GM21515 (cell line): ENCODE measurements around the gene ANGPTL5.
"Not testable (repeated sequence)": the region's sequence is repeated elsewhere in the genome, so short reads cannot be mapped to it uniquely, and the experiment has no call there.

Source experiments
- ATAC-seq: cut with Tn5 transposase; IDR thresholded peaks from one replicate; pipeline ENCODE4 v1.9.1; 2021; ENCODE audit not compliant: unreplicated experiment

Gene ANGPTL5

DNA sequence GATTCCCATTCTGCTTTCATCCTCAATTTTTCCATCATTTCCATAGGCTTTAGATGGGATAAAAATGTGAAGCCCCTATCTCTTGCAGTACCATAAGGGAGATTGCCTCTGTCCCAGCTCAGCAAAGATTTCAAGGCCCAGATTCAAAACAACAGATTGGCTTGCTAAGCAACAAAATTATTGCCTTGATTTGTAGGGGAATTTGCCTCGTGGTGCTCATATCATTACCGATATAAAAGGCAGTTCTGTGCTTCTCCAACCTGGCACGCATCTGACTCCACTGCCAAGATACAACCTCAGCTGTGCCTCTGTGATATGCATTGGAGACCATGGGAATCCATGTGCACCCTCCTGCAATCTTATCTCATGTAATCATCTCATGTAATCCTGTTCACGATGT, 26.6 kb downstream of the ANGPTL5 start:
- ATAC-seq = no peak

DNA sequence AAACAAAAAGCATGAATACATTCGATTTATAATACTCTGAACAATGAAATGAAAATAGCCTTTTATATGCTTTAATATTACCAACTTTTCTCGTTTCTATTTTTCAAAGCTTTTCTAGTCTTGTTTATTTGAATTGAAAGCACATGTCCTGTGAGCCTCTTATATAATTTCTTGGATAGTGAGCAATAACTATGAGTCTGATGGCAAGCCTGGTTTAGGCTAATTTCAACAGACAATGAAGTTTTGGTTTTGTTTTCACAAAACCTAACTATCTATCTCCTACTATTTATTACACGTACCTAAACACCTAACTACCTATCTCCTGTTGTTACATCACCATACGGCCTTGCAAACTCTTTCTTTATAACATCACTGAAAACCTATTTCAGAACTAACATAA, 30.7 kb downstream of the ANGPTL5 start:
- ATAC-seq = no peak

DNA sequence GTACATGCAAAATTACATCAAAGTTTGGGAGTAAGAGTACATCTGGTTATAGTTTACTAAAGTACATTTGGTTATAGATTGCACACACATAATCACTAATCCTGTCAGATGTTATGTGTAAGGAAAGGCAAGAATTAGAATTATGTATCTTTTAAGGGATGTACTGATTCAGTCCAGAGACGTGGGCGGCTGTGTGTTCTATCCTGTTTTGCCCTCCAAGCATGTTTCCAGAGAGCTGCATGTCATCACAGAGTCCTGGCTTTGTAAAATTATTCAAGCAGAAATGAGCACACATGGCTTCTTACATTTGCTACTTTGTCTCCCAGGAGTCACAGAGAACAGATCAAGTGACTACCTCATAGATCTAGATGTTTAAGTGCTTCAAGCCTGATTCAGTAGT, 34.7 kb downstream of the ANGPTL5 start:
- no peak for ATAC-seq

DNA sequence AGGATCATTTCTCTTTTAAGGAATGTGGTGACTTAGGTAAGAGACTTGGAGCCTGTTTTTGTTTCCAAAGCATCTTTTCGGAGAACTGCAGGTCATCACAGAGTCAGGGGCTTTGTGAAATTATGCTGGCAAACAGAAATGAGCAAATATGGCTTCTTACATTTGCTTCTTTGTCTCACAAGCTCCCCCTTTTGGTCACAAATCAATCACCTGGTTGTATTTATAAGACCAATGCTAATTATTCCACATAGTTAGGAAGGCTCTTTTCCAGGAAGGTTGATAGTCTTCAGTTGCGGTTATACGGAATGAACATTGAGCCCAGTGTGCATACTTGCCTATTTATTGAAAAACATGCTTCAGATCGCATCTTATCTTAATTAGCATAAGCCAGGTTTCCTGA, 36.1 kb downstream of the ANGPTL5 start:
- ATAC-seq = no peak

DNA sequence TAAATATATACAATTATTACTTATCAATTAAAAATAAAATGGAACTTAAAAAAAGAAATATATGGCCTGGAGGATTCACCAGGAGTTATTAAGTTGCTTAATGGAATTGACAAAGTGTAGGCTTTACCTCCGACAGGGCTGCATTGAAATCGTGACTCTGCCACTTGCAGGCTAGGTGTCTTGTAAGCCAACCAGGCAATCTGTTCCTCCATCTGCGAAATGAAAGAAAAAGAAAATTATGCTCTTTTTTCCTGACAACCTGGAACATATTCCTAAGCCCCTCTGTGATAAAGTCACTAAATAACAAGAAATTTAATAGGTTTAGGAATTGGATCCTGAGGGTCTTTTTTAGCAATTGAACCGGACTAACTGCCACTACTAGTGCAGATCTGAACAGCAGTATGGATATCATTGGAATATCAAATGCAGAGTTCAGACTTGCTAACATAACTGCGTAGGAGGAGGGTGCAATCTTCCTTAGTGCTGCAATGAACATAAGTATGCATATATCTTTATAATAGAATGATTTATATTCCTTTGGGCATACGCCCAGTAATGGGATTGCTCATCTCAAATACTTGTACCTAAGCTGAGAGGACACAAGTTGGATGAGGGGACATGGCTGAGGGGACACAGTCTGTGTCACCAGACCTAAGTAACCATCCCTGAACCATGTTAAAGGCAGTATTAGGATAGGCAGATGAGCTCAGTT, 44.0 kb downstream of the ANGPTL5 start:
- ATAC-seq = no peak

DNA sequence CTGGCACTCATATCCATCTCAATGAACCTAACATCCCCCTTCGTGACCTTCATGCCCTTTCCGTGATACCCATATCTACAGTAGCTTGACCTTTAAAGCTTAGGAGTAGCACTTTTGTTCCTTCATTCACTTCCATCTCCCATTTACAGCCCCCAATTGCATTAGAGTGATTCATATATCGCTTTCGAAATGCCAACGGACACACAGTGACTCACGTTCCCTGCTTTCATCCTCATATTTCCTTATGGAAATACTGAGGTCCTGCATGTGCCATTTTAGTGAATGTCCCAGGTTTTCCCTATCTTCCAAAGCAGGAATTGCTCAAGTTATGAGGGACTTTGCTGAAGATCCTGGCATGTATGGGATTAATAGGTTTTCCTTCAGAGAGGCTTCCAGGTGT, 45.8 kb downstream of the ANGPTL5 start:
- no peak for ATAC-seq

DNA sequence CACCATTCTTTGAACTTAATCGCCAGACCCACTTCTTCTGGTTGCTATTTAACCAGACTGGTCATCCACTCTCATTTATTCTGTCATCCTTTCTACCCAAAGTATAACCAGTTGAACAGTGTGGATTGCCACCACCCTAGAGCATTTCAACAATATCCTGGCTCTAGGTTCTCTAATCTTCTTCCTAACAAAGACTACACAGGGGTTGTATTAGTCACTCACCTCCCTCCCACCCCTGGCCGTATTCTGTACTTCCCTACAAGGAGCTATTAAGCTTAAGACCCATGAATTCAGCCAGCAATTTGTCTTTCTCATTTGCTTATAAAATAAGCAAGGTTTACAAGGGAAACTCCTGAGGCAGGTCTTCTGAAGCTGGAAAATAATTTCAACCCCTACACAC, 48.4 kb downstream of the ANGPTL5 start:
- no peak for ATAC-seq

DNA sequence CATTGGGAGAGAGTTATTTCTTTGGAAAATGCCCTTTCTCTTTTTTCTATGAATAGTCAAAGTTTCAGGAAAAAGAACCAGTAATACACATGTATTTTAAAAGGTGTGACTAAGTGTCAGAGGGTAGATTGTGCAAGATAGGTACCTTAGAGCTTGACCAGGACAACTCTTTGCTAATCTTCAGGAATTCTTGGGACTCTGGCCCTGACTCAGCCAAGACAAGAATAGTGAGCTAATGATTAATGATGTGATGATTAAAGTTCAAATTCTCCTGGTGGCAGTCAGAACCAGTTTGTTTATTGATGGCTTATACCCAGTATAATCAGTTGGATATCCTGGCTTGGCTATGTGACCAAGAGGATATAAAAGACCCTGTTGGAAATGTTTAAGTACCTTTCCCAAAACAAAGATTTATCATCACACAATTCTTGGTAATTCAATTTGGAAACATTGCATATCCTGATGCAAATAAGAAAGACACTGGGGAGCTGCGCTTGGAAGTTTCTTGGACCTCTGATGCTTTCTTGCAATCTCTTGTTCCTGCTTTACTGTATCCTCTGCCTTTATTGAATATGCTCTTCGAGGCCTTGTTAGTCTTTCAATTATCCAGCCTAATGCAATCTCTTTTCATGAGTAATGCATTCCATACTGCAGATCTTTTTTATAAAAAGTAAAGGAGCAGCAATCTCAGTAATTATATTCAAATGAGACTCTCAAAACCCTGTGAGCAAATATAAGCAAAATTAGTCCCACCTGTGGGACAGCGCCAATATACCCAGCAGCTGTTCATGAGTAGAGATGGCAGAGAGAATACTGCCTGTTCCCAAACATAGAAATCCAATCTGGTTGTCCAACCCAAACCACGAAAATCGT, 49.5 kb downstream of the ANGPTL5 start:
- no peak for ATAC-seq

DNA sequence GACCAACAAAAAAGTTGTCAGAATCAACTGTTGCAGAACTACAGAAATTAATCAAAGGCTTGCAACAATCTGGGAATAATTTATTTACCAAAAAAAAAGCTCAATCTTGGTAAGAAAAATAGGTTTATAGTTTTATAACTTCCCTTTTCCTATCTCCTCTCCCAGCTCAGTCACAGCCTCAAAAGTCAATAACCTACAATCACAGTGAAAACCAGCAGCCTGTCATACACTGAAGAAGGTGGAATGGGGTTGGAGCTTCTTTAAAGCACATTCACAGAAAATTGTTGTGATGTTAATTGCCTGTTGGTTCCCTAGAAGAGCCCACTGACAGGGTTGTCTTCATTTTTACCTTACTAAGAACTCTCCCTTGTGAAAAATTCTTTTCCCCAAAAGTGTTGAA, 52.2 kb downstream of the ANGPTL5 start:
- ATAC-seq = no peak

DNA sequence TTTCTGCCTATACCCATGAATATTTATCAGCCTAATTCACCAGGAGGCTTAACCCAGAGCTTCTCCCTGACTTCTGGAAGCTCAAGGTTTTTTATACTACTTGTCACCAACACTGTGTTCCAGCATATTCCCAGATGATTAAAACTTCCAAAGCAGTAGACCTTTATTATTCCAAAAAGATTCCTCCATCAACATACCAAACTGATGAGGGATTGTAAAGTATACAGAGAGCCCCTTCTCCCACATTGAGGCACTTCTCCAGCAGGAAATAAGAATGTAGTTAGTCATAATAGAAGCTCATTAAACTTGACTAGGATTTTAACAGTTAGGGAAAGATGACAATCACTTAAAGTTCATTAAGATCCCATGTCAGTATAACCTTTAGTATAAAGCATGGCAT, 53.0 kb downstream of the ANGPTL5 start:
- no peak for ATAC-seq

DNA sequence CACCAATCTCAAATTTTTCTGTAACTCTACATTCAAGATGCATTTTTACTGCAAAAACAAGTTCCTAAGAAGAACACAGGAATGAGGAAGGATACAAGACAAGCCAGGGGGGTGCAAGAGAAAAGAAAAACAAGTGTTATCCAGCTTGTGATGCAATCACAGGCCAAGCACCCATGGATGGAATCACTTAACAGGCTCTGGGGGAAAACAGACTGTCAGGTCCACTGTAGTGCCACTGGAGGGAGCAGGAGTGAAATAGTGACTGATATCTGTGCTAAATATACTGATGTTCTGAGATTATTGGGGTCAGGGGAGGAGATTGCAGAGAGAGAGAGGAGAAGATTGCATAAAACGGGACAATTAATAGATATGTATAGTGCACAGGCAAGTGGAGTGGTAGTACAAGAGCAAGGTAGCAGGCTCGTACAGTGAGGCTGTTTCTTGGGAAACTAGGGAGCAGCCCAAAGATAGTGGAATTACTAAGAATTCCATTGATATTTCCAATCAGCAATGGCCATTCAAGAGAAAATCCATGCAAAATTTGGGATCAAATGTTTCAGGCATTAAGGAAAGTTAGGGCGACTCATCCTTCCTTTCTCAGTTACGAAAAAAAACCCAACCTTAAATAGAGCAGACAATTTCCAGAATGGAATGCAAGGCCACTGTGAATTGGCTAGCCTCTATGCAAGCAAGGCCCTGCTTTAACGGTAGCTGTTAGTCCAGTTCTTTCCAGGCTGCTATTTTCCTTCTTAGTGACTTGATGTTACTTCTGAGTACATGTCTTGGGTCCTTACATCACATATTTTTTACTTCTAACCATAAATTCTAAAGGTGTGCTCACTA, 53.7 kb downstream of the ANGPTL5 start:
- ATAC-seq = no peak

DNA sequence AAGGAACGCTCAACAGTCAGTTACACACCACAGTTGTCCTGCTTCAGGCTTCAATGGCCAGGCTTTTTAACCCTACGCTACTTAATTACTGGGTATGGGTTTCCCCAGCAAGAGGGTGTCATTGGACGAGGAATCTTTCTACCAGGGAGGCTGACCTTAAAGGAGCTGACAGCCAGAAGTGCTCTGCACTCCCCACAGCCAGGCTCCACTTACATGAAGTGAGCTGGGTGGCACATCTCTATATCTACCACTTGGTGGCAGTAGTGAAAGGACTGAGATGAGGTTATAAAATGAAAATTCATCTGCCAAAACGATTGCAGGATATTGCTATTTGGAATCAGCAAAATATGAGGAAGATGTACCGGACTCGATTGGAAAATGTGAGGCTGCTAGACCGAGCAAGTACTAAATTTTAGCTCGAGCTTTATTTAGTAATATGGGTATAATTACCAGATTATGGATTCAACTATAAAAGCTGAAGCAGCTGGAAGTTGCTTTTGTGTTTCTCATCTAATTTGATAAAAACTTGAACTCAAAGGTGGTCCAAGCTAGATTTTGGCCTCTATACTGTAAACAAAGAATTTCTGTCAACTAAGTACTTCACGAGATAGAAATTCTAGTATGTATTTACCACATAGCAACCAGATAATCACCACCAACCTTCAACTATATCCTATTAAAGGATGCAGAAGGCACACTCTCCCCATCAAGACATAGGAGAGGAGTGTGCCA, 55.5 kb downstream of the ANGPTL5 start:
- ATAC-seq = peak; percentile 98

DNA sequence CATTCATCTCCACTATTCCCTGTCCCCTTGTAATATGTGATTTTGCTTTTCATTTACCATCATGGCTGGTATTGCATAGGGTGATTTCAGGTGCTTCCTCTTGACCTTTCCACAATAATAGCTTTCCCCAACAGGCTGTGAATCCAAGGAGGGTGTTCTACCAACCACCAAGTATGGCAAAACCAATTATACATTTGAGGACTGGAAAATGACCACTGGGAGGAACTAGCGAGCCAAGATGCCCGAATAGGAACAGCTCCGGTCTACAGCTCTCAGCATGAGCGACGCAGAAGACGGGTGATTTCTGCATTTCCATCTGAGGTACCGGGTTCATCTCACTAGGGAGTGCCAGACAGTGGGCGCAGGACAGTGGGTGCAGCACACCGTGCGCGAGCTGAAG, 64.1 kb downstream of the ANGPTL5 start:
- not testable (repeated sequence) for ATAC-seq

DNA sequence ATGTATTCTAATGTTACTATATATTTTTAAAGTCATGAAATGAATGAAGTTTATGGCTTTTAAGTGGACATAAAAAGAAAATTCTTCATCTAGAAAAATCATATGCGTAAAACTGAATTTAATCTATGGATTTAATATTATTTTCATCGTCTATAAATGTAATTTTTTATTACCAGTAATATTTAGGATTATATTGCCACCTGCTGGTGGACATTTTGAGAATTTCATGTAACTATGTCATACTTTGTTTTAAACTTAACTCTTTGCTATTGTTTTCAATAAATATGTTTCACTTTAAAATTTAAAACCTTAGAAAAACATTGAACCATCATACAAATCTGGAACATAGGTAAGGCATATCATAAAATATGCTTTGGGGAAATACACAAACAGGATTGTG, 68.1 kb downstream of the ANGPTL5 start:
- no peak for ATAC-seq

DNA sequence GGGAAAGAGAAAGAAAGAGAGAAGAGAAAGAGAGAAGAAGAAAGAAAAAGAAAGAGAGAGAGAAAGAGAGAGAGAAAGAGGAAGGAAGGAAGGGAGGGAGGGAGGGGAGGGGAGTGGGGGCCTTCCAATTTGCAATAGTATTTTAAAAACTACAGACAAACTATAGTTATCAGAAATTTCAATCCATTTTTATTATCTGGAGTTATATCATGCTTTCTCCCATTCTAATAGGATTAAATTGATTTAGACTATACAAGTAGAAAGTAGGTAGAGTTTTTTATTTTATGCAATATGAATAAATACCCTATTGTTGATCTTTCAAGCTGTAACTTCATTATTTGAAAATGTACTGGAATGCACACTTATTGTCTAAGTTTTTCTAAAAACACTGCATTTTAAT, 71.7 kb downstream of the ANGPTL5 start:
- no peak for ATAC-seq

DNA sequence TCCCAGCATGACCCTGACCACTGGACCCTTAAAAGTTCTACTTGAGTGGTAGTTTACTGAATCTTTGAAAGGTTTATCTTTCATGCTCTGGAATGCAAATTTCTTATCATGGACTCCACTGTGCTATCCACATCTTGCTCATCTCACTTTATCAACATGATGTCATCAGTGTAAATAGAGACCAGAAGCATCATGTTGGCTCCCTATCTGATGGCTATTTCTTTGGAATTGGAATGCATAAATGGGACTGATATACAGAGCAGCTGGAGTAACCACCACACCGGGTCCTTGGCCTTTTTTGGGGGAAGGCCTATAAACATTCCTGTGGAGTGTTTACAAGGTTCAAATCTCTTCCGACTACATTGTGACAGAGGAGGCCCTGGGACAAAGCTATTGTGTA, 75.6 kb downstream of the ANGPTL5 start:
- no peak for ATAC-seq
